Right lobe of liver (tissue), 6 donors: ENCODE data around the gene SSPN. TPM values are rescaled to one million over a fixed set of nuclear protein-coding genes. Genes with fewer than 3 reads are reported as not detected.
"Not testable (repeated sequence)": the region's sequence is repeated elsewhere in the genome, so short reads cannot be mapped to it uniquely, and the experiment has no call there.

Experiments used
- ATAC-seq, 4 donors: fragments of 200-7000 bp; cut with Tn5 transposase; one replicate each; pipeline ENCODE4 v1.9.1; 2020; ENCODE audit warnings: mild to moderate bottlenecking in 4 of 4, moderate library complexity in 4 of 4
- DNase-seq, 3 donors: peaks; one replicate each; pipeline ENCODE4 v3.0.0-alpha.2; 2020
- H3K27ac ChIP-seq, 3 donors: fragments of 200-600 bp; one replicate each; pipeline ENCODE4 v1.8.0; 2022
- H3K27me3 ChIP-seq, 2 donors: fragments of 200-600 bp; one replicate each; pipeline ENCODE4 v1.8.0; 2022
- H3K36me3 ChIP-seq, 4 donors: fragments of 200-600 bp; sonication (generic) in 1 of 4; one replicate each; pipeline versions ENCODE4 v1.5.1 to v1.8.0; 2017 to 2022; ENCODE audit warnings: control low read depth in 1 of 4
- H3K4me1 ChIP-seq, 4 donors: fragments of 200-600 bp; sonication (generic) in 1 of 4; one replicate each; pipeline versions ENCODE4 v1.5.1 to v1.8.0; 2017 to 2022; ENCODE audit warnings: control low read depth in 1 of 4
- H3K4me3 ChIP-seq, 3 donors: fragments of 200-600 bp; one replicate each; pipeline ENCODE4 v1.8.0; 2022
- H3K9me3 ChIP-seq, 4 donors: fragments of 200-600 bp; sonication (generic) in 1 of 4; one replicate each; pipeline versions ENCODE4 v1.5.1 to v1.8.0; 2017 to 2022; ENCODE audit warnings: control low read depth in 1 of 4
- POLR2A ChIP-seq: fragments of 450-650 bp; IDR thresholded peaks from one replicate; pipeline ENCODE4 v1.6.1; 2017; ENCODE audit warnings: antibody characterized with exemption, mild to moderate bottlenecking
- WGBS: methylation state at CpG from one replicate; pipeline ENCODE4 v1.1.6; 2018; ENCODE audit warnings: low coverage, low lambda C conversion rate; ENCODE audit not compliant: insufficient coverage; ENCODE audit errors: missing lambda C conversion rate; 5-methylcytosine and 5-hydroxymethylcytosine counted together
- intact Hi-C, 2 donors: fragments of 100-400 bp; cut with DNase I; formaldehyde crosslinking; loops; one replicate each; pipeline versions ENCODE4 v1.11.2 to v1.14.1; 2022
- total RNA-seq, 6 experiments: library from RNA; depleted of rRNA in 2 of 6; stranded (reverse); fragments of >200 nt in 2 of 6; fragmentation: NEBNext Ultra II Directional in 3 of 6; extraction: Animal tissue kit (Norgen Biotek cat#: 25700) in 3 of 6; gene quantifications; one replicate each; pipeline versions ENCODE4 v1.1.0 to v1.2.4, GENCODE V29; 2016 to 2023
- TF ChIP-seq, protein P1 (sequence below), 4 donors: fragments of 200-600 bp in 3 of 4; fragments of 450-650 bp in 1 of 4; IDR thresholded peaks; one replicate each; pipeline versions ENCODE4 v1.5.1 to v1.8.0; 2016 to 2022; ENCODE audit warnings: antibody characterized with exemption in 4 of 4, mild to moderate bottlenecking in 2 of 4
- donor health status: DM: no; HTN: yes; CAD: no.
- donor health status: DM: no; HTN: no; CAD: no.
- donor health status: DM: no; HTN: no; CAD: no.
- donor health status: DM: no; HTN: yes; CAD: no.
- donor health status: DM: no; HTN: yes; CAD: no.

Gene SSPN
- total RNA-seq, 6 experiments from 2014 or later: 0.18 to 1.2 (median 0.54) TPM

DNA sequence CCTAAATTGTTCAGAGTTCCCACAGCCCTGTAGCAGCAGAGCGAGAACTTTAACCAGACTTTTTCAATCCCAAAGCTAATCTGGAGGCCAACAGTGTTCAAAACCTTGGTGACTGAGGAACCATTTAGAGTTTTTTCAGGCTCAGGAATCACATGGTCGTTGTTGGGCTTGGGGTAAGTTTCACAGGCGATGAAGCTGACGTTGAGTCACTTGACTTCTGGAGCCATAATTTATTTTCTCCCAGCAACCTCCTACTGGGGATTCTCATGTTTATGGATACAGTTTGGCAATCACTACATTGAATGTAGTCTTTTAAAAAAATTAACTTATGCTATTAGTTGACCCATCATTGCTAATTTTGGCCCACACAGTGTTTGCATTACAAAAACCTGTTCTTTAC lies 34.5 kb downstream of the SSPN start:
- H3K9me3 ChIP-seq: no peaks in the 10 kb centered on the region
- peaks cover 0 to 5% (median 0%) of the 10 kb centered on the region in 4 donors for H3K4me1 ChIP-seq
- ATAC-seq (no peak), DNase-seq (no peak)
- no peak overlapping the region for H3K4me3 ChIP-seq
- H3K36me3 ChIP-seq: no peaks in the 10 kb centered on the region
- H3K27ac ChIP-seq: no peak overlapping the region
- peaks cover 0 to 6% of the 10 kb centered on the region in 2 donors for H3K27me3 ChIP-seq
- intact Hi-C loops: no loop called here
- WGBS: 86% methylated on average over 4 of the region's 4 CpGs
- no peak for TF ChIP-seq POLR2A
- TF ChIP-seq, protein P1, sequence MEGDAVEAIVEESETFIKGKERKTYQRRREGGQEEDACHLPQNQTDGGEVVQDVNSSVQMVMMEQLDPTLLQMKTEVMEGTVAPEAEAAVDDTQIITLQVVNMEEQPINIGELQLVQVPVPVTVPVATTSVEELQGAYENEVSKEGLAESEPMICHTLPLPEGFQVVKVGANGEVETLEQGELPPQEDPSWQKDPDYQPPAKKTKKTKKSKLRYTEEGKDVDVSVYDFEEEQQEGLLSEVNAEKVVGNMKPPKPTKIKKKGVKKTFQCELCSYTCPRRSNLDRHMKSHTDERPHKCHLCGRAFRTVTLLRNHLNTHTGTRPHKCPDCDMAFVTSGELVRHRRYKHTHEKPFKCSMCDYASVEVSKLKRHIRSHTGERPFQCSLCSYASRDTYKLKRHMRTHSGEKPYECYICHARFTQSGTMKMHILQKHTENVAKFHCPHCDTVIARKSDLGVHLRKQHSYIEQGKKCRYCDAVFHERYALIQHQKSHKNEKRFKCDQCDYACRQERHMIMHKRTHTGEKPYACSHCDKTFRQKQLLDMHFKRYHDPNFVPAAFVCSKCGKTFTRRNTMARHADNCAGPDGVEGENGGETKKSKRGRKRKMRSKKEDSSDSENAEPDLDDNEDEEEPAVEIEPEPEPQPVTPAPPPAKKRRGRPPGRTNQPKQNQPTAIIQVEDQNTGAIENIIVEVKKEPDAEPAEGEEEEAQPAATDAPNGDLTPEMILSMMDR (IDR thresholded peaks at IDR 0.05): no peak

DNA sequence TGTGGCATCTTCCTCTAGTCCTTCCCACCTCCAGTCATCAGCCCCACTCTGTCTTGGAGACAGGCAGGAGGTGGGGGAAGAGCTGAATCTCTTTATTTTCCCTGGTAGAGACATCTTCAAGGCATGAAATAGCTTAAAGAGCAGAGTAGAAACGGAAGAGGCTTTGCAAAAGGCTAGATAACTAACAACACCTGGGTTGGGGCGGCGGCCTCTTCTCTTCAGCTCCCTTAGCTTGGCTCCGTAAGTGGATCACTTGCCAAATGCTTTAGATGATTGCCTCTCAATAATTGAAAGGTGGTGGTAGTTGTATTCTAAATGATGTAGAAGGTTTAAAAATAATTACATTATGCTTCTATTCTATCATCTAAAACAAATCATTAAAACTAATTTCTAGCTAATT lies 36.1 kb downstream of the SSPN start:
- peaks cover 0 to 5% of the 10 kb centered on the region in 2 donors for H3K27me3 ChIP-seq
- no peak overlapping the region for H3K27ac ChIP-seq
- intact Hi-C loops: no loop called here
- WGBS: 76% methylated on average over 4 of the region's 4 CpGs
- no peaks in the 10 kb centered on the region for H3K9me3 ChIP-seq
- TF ChIP-seq, protein P1 (IDR thresholded peaks at IDR 0.05): no peak
- TF ChIP-seq POLR2A: no peak
- no peak overlapping the region for H3K4me3 ChIP-seq
- H3K36me3 ChIP-seq: no peaks in the 10 kb centered on the region
- H3K4me1 ChIP-seq: peaks cover 0 to 4% (median 0%) of the 10 kb centered on the region in 4 donors
- DNase-seq (no peak), ATAC-seq (no peak)

DNA sequence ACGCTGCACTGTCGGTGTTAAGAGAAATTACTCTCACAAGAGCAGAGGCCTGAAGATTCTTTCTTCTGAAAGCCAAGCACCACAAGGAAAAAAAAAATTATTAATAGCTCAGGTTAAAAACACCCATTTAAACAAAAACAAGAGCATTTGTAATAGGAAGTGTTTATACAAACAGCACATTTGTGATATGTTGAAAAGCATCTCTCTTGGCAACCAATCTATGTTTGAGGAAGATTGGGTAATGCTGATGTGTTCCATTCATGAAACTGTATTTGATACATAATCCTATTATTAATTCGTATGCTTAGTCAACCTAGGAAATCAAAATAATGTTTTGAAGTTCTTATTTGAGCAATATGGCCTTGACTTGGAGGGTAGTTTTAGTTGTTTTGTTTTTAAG lies 36.5 kb downstream of the SSPN start:
- intact Hi-C loops: no loop called here
- no peak for TF ChIP-seq POLR2A
- TF ChIP-seq, protein P1 (IDR thresholded peaks at IDR 0.05): no peak
- DNase-seq (no peak), ATAC-seq (no peak)
- H3K4me1 ChIP-seq: no peaks in the 10 kb centered on the region
- no peaks in the 10 kb centered on the region for H3K9me3 ChIP-seq
- no peaks in the 10 kb centered on the region for H3K36me3 ChIP-seq
- WGBS: 74% methylated on average over 3 of the region's 3 CpGs
- H3K27me3 ChIP-seq: peaks cover 0 to under 1% of the 10 kb centered on the region in 2 donors
- H3K27ac ChIP-seq: no peak overlapping the region
- no peak overlapping the region for H3K4me3 ChIP-seq

DNA sequence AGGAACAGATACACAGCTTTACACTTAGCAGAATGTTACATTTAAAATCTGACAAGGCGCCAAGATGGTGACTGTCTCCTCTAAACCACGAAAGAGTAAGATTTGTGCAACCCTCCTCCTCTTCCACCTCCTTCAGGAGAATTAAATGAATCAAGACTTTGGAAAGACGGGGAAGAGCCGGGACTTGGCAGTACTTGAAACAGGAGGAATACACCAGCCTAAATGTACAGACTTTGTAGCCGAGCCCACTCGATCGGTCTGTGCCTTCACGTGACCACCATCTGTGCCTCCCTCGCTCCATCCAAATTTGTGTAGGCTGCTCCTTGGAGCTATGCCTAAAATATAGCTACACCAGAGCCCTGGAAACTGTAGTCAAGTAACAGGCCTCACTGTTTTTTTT lies 38.3 kb downstream of the SSPN start:
- intact Hi-C loops: no loop called here

DNA sequence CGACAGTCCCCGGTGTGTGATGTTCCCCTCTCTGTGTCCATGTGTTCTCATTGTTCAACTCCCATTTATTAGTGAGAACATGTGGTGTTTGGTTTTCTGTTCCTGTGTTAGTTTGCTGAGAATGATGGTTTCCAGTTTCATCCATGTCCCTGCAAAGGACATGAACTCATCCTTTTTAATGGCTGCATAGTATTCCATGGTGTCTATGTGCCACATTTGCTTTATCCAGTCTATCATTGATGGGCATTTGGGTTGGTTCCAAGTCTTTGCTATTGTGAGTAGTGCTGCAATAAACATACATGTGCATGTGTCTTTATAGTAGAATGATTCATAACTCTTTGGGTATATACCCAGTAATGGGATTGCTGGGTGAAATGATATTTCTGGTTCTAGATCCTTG lies 40.1 kb downstream of the SSPN start:
- DNase-seq, H3K27me3 ChIP-seq, ATAC-seq, H3K4me3 ChIP-seq, H3K27ac ChIP-seq, H3K36me3 ChIP-seq, intact Hi-C loops, H3K9me3 ChIP-seq, H3K4me1 ChIP-seq: not testable (repeated sequence)
- WGBS: 100% methylated on average over 2 of the region's 2 CpGs

More for the DNA sequence above, 38.3 kb downstream of the SSPN start:
- Histone ChIP-seq H3K9me3 (no peaks in the 10 kb centered on the region), H3K4me3 (no peak overlapping the region), H3K27ac (no peak overlapping the region), H3K4me1 (no peaks in the 10 kb centered on the region), H3K27me3 (no peaks in the 10 kb centered on the region), H3K36me3 (no peaks in the 10 kb centered on the region)
- WGBS: 89% methylated on average over 9 of the region's 9 CpGs
- no peak for TF ChIP-seq POLR2A
- TF ChIP-seq, protein P1 (IDR thresholded peaks at IDR 0.05): no peak
- ATAC-seq (no peak), DNase-seq (no peak)
